Right forelimb (tissue), 1 donor: ENCODE measurements around the gene SEPHS1.
"Not testable (repeated sequence)": the region's sequence is repeated elsewhere in the genome, so short reads cannot be mapped to it uniquely, and the experiment has no call there.

Source experiments
- DNase-seq: peaks from one replicate; pipeline ENCODE4 v3.0.0-alpha.2; 2018

The SEPHS1 gene

GRCh38 chr10:13348216-13349017 lies at the start of gene SEPHS1:
SEPHS1 (minus strand) TSS chr10:13348293; CDS start chr10:13344950, 3,343 bp downstream.
- DNase-seq: peak; percentile 84

- no peak for DNase-seq
Observed at GRCh38 chr10:13397052-13397451, 49.0 kb upstream of the SEPHS1 start.

DNA sequence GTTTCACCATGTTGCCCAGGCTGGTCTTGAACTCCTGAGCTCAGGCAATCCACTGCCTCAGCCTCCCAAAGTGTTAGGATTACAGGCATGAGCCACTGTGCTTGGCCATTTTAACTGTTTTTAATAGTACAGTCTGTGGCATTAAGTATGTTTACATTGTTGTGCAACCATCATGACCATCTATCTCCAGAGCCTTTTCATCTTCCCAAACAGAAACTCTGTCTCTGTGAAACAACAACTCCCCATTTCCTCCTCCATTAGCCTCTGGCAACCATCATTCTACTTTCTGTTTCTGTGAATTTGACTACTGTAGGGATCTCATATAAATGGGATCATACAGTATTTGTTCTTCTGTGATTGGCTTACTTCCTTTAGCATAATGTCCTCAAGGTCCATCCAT lies 48.3 kb upstream of the SEPHS1 start:
- no peak for DNase-seq

- DNase-seq: no peak
Observed at GRCh38 chr10:13395540-13395939, 47.4 kb upstream of the SEPHS1 start.

- no peak for DNase-seq
Observed at GRCh38 chr10:13393640-13394039, 45.5 kb upstream of the SEPHS1 start.

GRCh38 chr10:13392701-13393100 lies 44.6 kb upstream of the SEPHS1 start:
- DNase-seq: no peak

- DNase-seq: no peak
Observed at GRCh38 chr10:13390604-13391522, 42.8 kb upstream of the SEPHS1 start.

DNA sequence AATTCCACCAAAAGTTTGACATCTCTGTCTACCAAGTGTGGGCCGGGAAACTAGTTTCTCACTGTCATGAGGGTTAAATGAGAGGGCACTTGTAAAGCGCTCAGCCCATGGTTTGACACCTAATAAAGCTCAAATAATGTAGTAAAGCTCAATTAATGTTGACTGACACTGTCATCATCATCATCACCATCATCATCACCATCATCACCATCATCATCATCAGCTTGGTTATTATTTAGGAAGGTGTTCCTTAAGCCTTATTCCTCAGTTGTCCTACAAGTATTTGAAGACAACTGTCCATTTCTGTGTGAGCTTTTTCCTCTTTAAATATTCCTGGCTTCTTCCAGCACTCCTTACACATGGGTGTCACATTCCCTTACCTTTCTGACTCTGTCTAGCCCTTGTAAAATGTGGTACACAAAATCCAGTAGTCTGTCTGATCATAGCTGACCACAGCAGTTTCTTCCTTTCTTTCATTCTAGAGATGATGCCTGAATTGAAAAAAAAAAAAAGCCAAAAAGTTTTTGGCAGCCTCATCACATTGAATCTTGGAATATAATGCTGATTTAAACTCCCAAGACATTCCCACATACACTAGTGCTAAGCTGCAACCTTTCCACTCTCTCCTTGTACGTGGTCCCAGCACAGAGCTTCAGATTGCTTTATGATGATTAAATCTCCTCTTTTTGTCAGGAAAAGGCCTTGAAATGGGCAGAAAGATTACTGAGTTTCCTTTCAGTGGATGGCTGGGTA lies 40.6 kb upstream of the SEPHS1 start:
- DNase-seq: no peak

GRCh38 chr10:13386021-13386420 lies 37.9 kb upstream of the SEPHS1 start:
- no peak for DNase-seq

DNA sequence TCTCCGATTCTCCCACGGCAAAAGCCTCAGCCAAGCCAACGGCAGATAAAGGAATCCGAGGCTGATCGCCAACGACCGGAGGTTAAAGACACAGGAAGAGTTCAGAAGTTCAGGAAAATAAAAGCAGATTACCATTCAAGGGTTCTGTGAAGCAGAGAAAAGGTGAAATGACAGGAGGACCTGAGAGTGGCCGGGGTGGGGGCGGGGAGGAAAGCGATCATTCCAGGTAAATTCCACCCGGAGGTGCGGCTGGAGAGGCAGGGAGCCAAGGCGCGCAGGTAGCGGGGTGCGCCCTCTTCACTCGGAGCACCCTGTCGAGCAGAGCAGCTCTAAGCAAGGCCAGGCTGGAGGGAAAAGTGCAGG lies 35.3 kb upstream of the SEPHS1 start:
- DNase-seq: no peak

- DNase-seq: no peak
Observed at GRCh38 chr10:13382703-13383398, 34.8 kb upstream of the SEPHS1 start.

DNA sequence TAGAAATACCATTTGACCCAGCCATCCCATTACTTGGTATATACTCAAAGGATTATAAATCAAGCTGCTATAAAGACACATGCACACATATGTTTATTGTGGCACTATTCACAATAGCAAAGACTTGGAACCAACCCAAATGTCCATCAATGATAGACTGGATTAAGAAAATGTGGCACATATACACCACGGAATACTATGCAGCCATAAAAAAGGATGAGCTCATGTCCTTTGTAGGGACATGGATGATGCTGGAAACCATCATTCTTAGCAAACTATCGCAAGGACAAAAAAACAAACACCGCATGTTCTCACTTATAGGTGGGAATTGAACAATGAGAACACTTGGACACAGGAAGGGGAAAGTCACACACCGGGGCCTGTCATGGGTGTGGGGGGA lies 31.0 kb upstream of the SEPHS1 start:
- not testable (repeated sequence) for DNase-seq

DNA sequence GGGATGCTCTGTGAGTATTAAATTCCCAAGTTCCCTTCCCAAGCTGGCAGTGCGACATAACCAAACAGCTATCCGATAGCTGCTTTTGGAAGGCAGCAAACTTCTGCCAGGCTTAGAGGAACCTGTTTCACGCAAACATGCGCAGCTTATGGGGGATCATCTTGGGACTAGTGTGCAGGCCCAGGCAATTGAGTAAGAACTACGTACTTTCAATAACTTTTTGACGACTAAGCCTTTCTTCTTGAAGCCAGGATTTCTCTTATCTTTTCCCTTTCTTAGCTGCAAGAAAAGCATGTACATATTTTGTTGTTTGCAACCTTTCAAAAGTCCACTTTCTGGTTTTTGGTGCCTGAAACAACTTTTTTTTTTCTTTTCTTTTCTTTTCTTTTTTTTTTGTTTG lies 28.7 kb upstream of the SEPHS1 start:
- DNase-seq: no peak

GRCh38 chr10:13376297-13376696 lies 28.2 kb upstream of the SEPHS1 start:
- DNase-seq: no peak

GRCh38 chr10:13375791-13376190 lies 27.7 kb upstream of the SEPHS1 start:
- no peak for DNase-seq

DNA sequence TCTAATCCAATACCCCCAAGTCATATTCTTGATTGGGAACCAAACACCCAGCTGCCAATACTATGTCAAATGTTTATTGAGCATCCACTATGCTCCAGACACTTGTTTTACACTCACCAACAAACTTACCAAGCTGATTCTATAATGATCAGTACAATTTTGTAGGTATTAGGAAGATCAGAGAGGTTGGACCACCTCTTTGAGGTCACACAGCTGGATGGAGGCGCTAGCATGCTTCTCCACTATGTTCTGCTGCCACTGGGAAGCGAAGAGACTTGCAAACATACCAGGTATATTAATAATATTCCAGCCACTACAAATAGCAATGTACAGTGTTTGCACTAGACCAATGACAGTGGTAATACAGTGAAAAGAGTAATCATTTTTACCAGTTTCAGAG lies 25.6 kb upstream of the SEPHS1 start:
- DNase-seq: no peak

- DNase-seq: no peak
Observed at GRCh38 chr10:13372524-13372923, 24.4 kb upstream of the SEPHS1 start.

- peak; percentile 73 for DNase-seq
Observed at GRCh38 chr10:13371897-13372470, 23.9 kb upstream of the SEPHS1 start.

- no peak for DNase-seq
Observed at GRCh38 chr10:13366891-13367290, 18.8 kb upstream of the SEPHS1 start.

GRCh38 chr10:13365831-13366230 lies 17.7 kb upstream of the SEPHS1 start:
- DNase-seq: no peak

DNA sequence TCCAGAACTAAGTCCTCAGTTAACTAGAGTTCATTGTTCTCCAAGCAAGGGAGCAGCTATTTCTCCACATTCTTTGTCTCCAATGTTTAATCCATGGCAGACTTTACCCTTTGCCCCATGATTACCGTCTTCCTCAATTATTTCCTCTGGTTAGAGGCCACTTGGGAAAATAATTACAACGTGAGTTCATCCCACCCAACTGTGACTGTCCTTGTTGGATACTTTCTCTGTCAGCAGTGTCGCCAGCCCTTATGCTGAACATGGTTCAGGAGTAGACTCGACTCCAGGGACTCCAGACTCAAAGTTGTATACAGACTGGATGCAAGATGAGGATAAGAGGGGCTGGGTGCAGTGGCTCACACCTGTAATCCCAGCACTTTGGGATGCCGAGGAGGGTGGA lies 17.1 kb upstream of the SEPHS1 start:
- no peak for DNase-seq

GRCh38 chr10:13360587-13360986 lies 12.5 kb upstream of the SEPHS1 start:
- DNase-seq: no peak
